ENCODE measurements around the gene CHTF8.

- TF ChIP-seq POLR2A (IDR thresholded peaks at IDR 0.05; ENCODE audit: low read depth) (no peak), CTCF (IDR thresholded peaks at IDR 0.05) (no peak)
Observed at GRCh38 chr16:69169607-69170352, 37.4 kb upstream of the CHTF8 start.
